ENCODE results near the gene CARF. TPM values are rescaled to one million over a fixed set of nuclear protein-coding genes. Genes with fewer than 3 reads are reported as not detected.

Gene CARF
- total and polyA plus RNA-seq, 2 donors (not counting 1 experiment from before 2014, with no cell fraction given), result 11.3 to 27.5 TPM

- ChIA-PET POLR2A (interaction anchor here (0.6 to 1.3 kb wide), 3 partner anchors 10 to 237 kb away, joined by 3 to 4 read pairs (median 4); partner anchors contain the start of gene FAM117B), CTCF (interaction anchor here (0.7 to 7.5 kb wide), 13 partner anchors 10 to 298 kb away, joined by 3 to 103 read pairs (median 4); partner anchors contain the start of gene WDR12)
- DNase-seq (peak; percentile 75), ATAC-seq (ENCODE audit: low read depth) (peak; percentile 44)
- H3K4me3 ChIP-seq (ENCODE audit: control extremely low read depth in 1 of 5, extremely low read depth in 1 of 5, insufficient read depth in 1 of 5, low read depth in 2 of 5, low read length in 4 of 5), result peak within 1 kb of the TSS; percentile 46 to 75 (median 71)
- peaks cover 0 to 4% of the 10 kb centered on the region in 2 donors for H3K4me1 ChIP-seq (ENCODE audit: control insufficient read depth in 2 of 2, insufficient read depth in 2 of 2, low read length in 2 of 2)
- H4K20me1 ChIP-seq (ENCODE audit: control insufficient read depth, insufficient read depth, low read length, poor library complexity, severe bottlenecking), result no peaks in the 10 kb centered on the region
- H3K9ac ChIP-seq (ENCODE audit: low read length), result peak within 1 kb of the TSS; percentile 77
- H3K79me2 ChIP-seq (ENCODE audit: control insufficient read depth, insufficient read depth, low read length), result no peaks in the 10 kb centered on the region
- intact Hi-C loops (cut with micrococcal nuclease), result loop anchor here (1.0 kb wide), 2 partner anchors 40 kb away; partner anchors contain the start of gene WDR12
- Mint-ChIP-seq H3K27ac (peak within 1 kb of the TSS; percentile 86), H3K4me3 (peak within 1 kb of the TSS; percentile 96), H3K9me3 (ENCODE audit: insufficient read depth) (no peaks in the 10 kb centered on the region), H3K4me1 (peaks cover 6% of the 10 kb centered on the region), H3K27me3 (no peaks in the 10 kb centered on the region)
- no peaks in the 10 kb centered on the region for H3K27me3 ChIP-seq (replicated peaks in 1 of 4; ENCODE audit: control extremely low read depth in 1 of 4, control insufficient read depth in 3 of 4, insufficient read depth in 4 of 4, low read length in 3 of 4)
- WGBS (ENCODE audit: insufficient coverage), result under 1% methylated on average over 84 of the region's 93 CpGs
- peak within 1 kb of the TSS; percentile 98 for H2AFZ ChIP-seq (ENCODE audit: insufficient read depth, low read depth, low read length, poor library complexity, severe bottlenecking)
- no peaks in the 10 kb centered on the region for H3K9me3 ChIP-seq (ENCODE audit: control extremely low read depth in 1 of 3, control insufficient read depth in 2 of 3, insufficient read depth in 1 of 3, low read length in 2 of 3)
- H3K27ac ChIP-seq (ENCODE audit: low read length in 2 of 2), result peak within 1 kb of the TSS; percentile 35 to 65
- H3K36me3 ChIP-seq (replicated peaks in 1 of 2; ENCODE audit: control extremely low read depth in 1 of 2, control insufficient read depth in 1 of 2, extremely low read depth in 1 of 2, insufficient read depth in 2 of 2, low read length in 1 of 2), result no peaks in the 10 kb centered on the region
- TF ChIP-seq EZH2 (IDR thresholded peaks at IDR 0.05; ENCODE audit: borderline replicate concordance, insufficient read depth, low read depth, low read length, poor library complexity, severe bottlenecking), result no peak
- TF ChIP-seq CTCF (IDR thresholded peaks at IDR 0.05), result no peak
- H3K4me2 ChIP-seq (replicated peaks; ENCODE audit: low read depth, low read length, poor library complexity, severe bottlenecking), result peak within 1 kb of the TSS; percentile 92
Observed at GRCh38 chr2:202871300-202872141, 40.6 kb upstream of the CARF start, which contains the start of gene ICA1L. Gene ICA1L (minus strand): TSS chr2:202871766. CDS start chr2:202829009, 42,757 bp downstream.

GRCh38 chr2:202877699-202878098 is 34.4 kb upstream of the CARF start:
- intact Hi-C loops (cut with micrococcal nuclease), result no loop called here
- 86% methylated on average over 1 of the region's 2 CpGs for WGBS (ENCODE audit: insufficient coverage)

More at GRCh38 chr2:202877699-202878098, 34.4 kb upstream of the CARF start:
- Histone ChIP-seq H3K9me3 (ENCODE audit: control extremely low read depth in 1 of 3, control insufficient read depth in 2 of 3, insufficient read depth in 1 of 3, low read length in 2 of 3) (no peaks in the 10 kb centered on the region), H3K36me3 (replicated peaks in 1 of 2; ENCODE audit: control extremely low read depth in 1 of 2, control insufficient read depth in 1 of 2, extremely low read depth in 1 of 2, insufficient read depth in 2 of 2, low read length in 1 of 2) (peaks cover 0 to 5% of the 10 kb centered on the region in 2 experiments), H3K4me2 (replicated peaks; ENCODE audit: low read depth, low read length, poor library complexity, severe bottlenecking) (no peak overlapping the region), H3K27ac (ENCODE audit: low read length in 2 of 2) (no peak overlapping the region), H3K27me3 (replicated peaks in 1 of 4; ENCODE audit: control extremely low read depth in 1 of 4, control insufficient read depth in 3 of 4, insufficient read depth in 4 of 4, low read length in 3 of 4) (no peaks in the 10 kb centered on the region), H4K20me1 (ENCODE audit: control insufficient read depth, insufficient read depth, low read length, poor library complexity, severe bottlenecking) (no peaks in the 10 kb centered on the region), H3K4me1 (ENCODE audit: control insufficient read depth in 2 of 2, insufficient read depth in 2 of 2, low read length in 2 of 2) (no peaks in the 10 kb centered on the region), H3K9ac (ENCODE audit: low read length) (no peak overlapping the region), H3K79me2 (ENCODE audit: control insufficient read depth, insufficient read depth, low read length) (no peaks in the 10 kb centered on the region), H3K4me3 (ENCODE audit: control extremely low read depth in 1 of 5, extremely low read depth in 1 of 5, insufficient read depth in 1 of 5, low read depth in 2 of 5, low read length in 4 of 5) (no peak overlapping the region), H2AFZ (ENCODE audit: insufficient read depth, low read depth, low read length, poor library complexity, severe bottlenecking) (no peak overlapping the region)
- Mint-ChIP-seq H3K4me3 (no peak overlapping the region), H3K27ac (no peak overlapping the region), H3K4me1 (peaks cover 2% of the 10 kb centered on the region), H3K27me3 (no peaks in the 10 kb centered on the region), H3K9me3 (ENCODE audit: insufficient read depth) (no peaks in the 10 kb centered on the region)
- no peak for TF ChIP-seq CTCF (IDR thresholded peaks at IDR 0.05)
- TF ChIP-seq EZH2 (IDR thresholded peaks at IDR 0.05; ENCODE audit: borderline replicate concordance, insufficient read depth, low read depth, low read length, poor library complexity, severe bottlenecking), result no peak
- ChIA-PET CTCF (interaction anchor here (2.7 kb wide), 1 partner anchor 289 kb away, joined by 9 read pairs; no protein-coding TSS in a partner anchor), POLR2A (no interaction called here)
- ATAC-seq (ENCODE audit: low read depth) (no peak), DNase-seq (no peak)
